Natural killer cell (primary cell): ENCODE data around the gene WDR86. TPM values are rescaled to one million over a fixed set of nuclear protein-coding genes. Genes with fewer than 3 reads are reported as not detected.

ENCODE experiments used
- ATAC-seq, 3 donors: fragments of 150-1000 bp in 2 of 3; fragments of 200-7000 bp in 1 of 3; cut with Tn5 transposase; 1 replicate in 1 of 3; 2 replicates in 2 of 3; pipeline ENCODE4 v1.10.0; 2021; ENCODE audit warnings: mild to moderate bottlenecking in 2 of 3, moderate library complexity in 2 of 3
- DNase-seq, 2 donors: peaks; one replicate each; pipeline versions ENCODE4 v3.0.0 to v3.0.0-alpha.2; 2013 to 2021; ENCODE audit warnings: mixed read lengths in 1 of 2
- H3K27ac ChIP-seq: one replicate; pipeline ENCODE4 v1.5.1; 2013; ENCODE audit warnings: mild to moderate bottlenecking, low read length
- H3K27me3 ChIP-seq: one replicate; pipeline ENCODE4 v1.6.1; 2013; ENCODE audit warnings: low read length; ENCODE audit not compliant: control insufficient read depth, insufficient read depth
- H3K36me3 ChIP-seq: one replicate; pipeline ENCODE4 v1.6.1; 2013; ENCODE audit warnings: low read length; ENCODE audit not compliant: control insufficient read depth, insufficient read depth
- H3K4me1 ChIP-seq: one replicate; pipeline ENCODE4 v1.6.1; 2013; ENCODE audit warnings: low read length; ENCODE audit not compliant: control insufficient read depth, insufficient read depth
- H3K4me3 ChIP-seq: one replicate; pipeline ENCODE4 v1.5.1; 2013; ENCODE audit warnings: low read length
- H3K9me3 ChIP-seq: one replicate; pipeline ENCODE4 v1.6.1; 2013; ENCODE audit warnings: low read length; ENCODE audit not compliant: control insufficient read depth, insufficient read depth
- H3K27ac Mint-ChIP-seq, 2 donors: one replicate each; pipeline ENCODE4 v1.8.0; 2022; ENCODE audit warnings: mild to moderate bottlenecking in 2 of 2, mixed read lengths in 2 of 2, moderate library complexity in 1 of 2
- H3K27me3 Mint-ChIP-seq, 2 donors: one replicate each; pipeline ENCODE4 v1.8.0; 2022; ENCODE audit warnings: low read depth in 2 of 2, mixed read lengths in 2 of 2
- H3K36me3 Mint-ChIP-seq: one replicate; pipeline ENCODE4 v1.8.0; 2022; ENCODE audit warnings: mixed read lengths
- H3K4me1 Mint-ChIP-seq, 2 donors: one replicate each; pipeline ENCODE4 v1.8.0; 2022; ENCODE audit warnings: mixed read lengths in 2 of 2
- H3K4me3 Mint-ChIP-seq: one replicate; pipeline ENCODE4 v1.8.0; 2022; ENCODE audit warnings: mild to moderate bottlenecking, moderate library complexity, mixed read lengths
- H3K9me3 Mint-ChIP-seq, 2 donors: one replicate each; pipeline ENCODE4 v1.8.0; 2022; ENCODE audit warnings: mixed read lengths in 2 of 2
- CTCF ChIP-seq: fragments of 200-600 bp; IDR thresholded peaks from one replicate; pipeline ENCODE4 v1.8.0; 2022; ENCODE audit warnings: antibody characterized with exemption
- WGBS: methylation state at CpG from one replicate; pipeline ENCODE4 v1.1.7; 2013; ENCODE audit warnings: missing lambda C conversion rate; ENCODE audit not compliant: insufficient coverage; 5-methylcytosine and 5-hydroxymethylcytosine counted together
- intact Hi-C: fragments of 100-400 bp; cut with micrococcal nuclease; formaldehyde crosslinking; loops from one replicate; pipeline ENCODE4 v1.14.2; 2022
- total RNA-seq, 4 donors: library from RNA; stranded (reverse); fragments of 120-200 nt in 1 of 4; gene quantifications; one replicate each; pipeline versions ENCODE4 v1.2.3 to v1.2.4, GENCODE V29; 2013 to 2022

WDR86 gene
- total RNA-seq, 3 donors from 2014 or later (not counting 1 experiment from before 2014, with no cell fraction given) = 1.6 to 4.6 (median 2.1) TPM

GRCh38 chr7:151427705-151428377, 18.0 kb upstream of the WDR86 start:
- Mint-ChIP-seq H3K4me3 (no peak overlapping the region), H3K4me1 (peaks cover 12 to 15% of the 10 kb centered on the region in 2 donors), H3K27ac (no peak overlapping the region), H3K27me3 (peaks cover 4 to 13% of the 10 kb centered on the region in 2 donors), H3K36me3 (no peaks in the 10 kb centered on the region), H3K9me3 (no peaks in the 10 kb centered on the region)
- H3K27ac ChIP-seq = no peak overlapping the region
- no peaks in the 10 kb centered on the region for H3K36me3 ChIP-seq
- H3K4me1 ChIP-seq = peaks cover 54% of the 10 kb centered on the region
- no peaks in the 10 kb centered on the region for H3K9me3 ChIP-seq
- DNase-seq = peak in 1 of 2 donors; percentile 41
- no peak overlapping the region for H3K4me3 ChIP-seq
- no peak for ATAC-seq
- peaks cover 10% of the 10 kb centered on the region for H3K27me3 ChIP-seq
- TF ChIP-seq CTCF = no peak
- WGBS = 76% methylated on average over 9 of the region's 10 CpGs
- intact Hi-C loops = no loop called here

GRCh38 chr7:151426904-151427704, 17.3 kb upstream of the WDR86 start:
- DNase-seq (no peak), ATAC-seq (peak in 1 of 3 donors; percentile 21)
- Mint-ChIP-seq H3K36me3 (no peaks in the 10 kb centered on the region), H3K4me1 (peaks cover 12 to 13% of the 10 kb centered on the region in 2 donors), H3K4me3 (no peak overlapping the region), H3K27me3 (peaks cover 7 to 13% of the 10 kb centered on the region in 2 donors), H3K9me3 (no peaks in the 10 kb centered on the region), H3K27ac (no peak overlapping the region)
- peaks cover 47% of the 10 kb centered on the region for H3K4me1 ChIP-seq
- intact Hi-C loops = no loop called here
- no peaks in the 10 kb centered on the region for H3K9me3 ChIP-seq
- H3K27me3 ChIP-seq = peaks cover 10% of the 10 kb centered on the region
- no peak overlapping the region for H3K4me3 ChIP-seq
- H3K36me3 ChIP-seq = no peaks in the 10 kb centered on the region
- 93% methylated on average over 23 of the region's 23 CpGs for WGBS
- TF ChIP-seq CTCF = no peak
- no peak overlapping the region for H3K27ac ChIP-seq

GRCh38 chr7:151426441-151426903, 16.6 kb upstream of the WDR86 start:
- WGBS = 95% methylated on average over 14 of the region's 14 CpGs
- H3K9me3 ChIP-seq = no peaks in the 10 kb centered on the region
- no peaks in the 10 kb centered on the region for H3K36me3 Mint-ChIP-seq
- H3K4me1 ChIP-seq = peaks cover 42% of the 10 kb centered on the region
- no peak overlapping the region for H3K4me3 ChIP-seq
- intact Hi-C loops = no loop called here
- DNase-seq (no peak), ATAC-seq (no peak)
- no peak overlapping the region for H3K4me3 Mint-ChIP-seq
- no peak overlapping the region for H3K27ac Mint-ChIP-seq
- H3K36me3 ChIP-seq = no peaks in the 10 kb centered on the region
- peaks cover 12 to 13% of the 10 kb centered on the region in 2 donors for H3K4me1 Mint-ChIP-seq
- no peak overlapping the region for H3K27ac ChIP-seq
- no peaks in the 10 kb centered on the region for H3K9me3 Mint-ChIP-seq
- H3K27me3 Mint-ChIP-seq = peaks cover 7 to 19% of the 10 kb centered on the region in 2 donors
- TF ChIP-seq CTCF = no peak
- H3K27me3 ChIP-seq = peaks cover 10% of the 10 kb centered on the region
